IMR-90 (cell line): ENCODE measurements around the gene RAB27B. TPM values are rescaled to one million over a fixed set of nuclear protein-coding genes. Genes with fewer than 3 reads are reported as not detected.
A peak's percentile ranks its signal among the peaks of the same experiment; 100 is the strongest.

Experiments
- ATAC-seq: fragments of 200-7000 bp; cut with Tn5 transposase; 2 replicates; pipeline ENCODE4 v1.9.1; 2020; ENCODE audit warnings: low read depth, mild to moderate bottlenecking, moderate library complexity
- BruUV-seq: library from RNA; stranded (reverse); fragments of 400-500 nt; replicated peaks from 2 replicates; lab custom pipeline; 2021; lab: Mats Ljungman, UMichigan
- CTCF ChIA-PET: fragments of 300-600 bp; formaldehyde crosslinking; extraction: SDS; loops from one replicate; lab custom pipeline; 2021; ENCODE audit warnings: antibody characterized with exemption; lab: Yijun Ruan, JAX
- POLR2A ChIA-PET: fragments of 300-600 bp; sonication (Branson Sonifier 250); formaldehyde crosslinking; loops from one replicate; lab custom pipeline; 2022; ENCODE audit warnings: antibody characterized with exemption; ENCODE audit not compliant: unreplicated experiment; lab: Charles Lee
- DNase-seq: peaks from one replicate; pipeline ENCODE4 v3.0.0; 2013
- H2AFZ ChIP-seq: replicated peaks from 2 replicates; pipeline ENCODE3; 2013; ENCODE audit warnings: low read length, mild to moderate bottlenecking; ENCODE audit not compliant: poor library complexity
- H2AK5ac ChIP-seq: 2 replicates; pipeline ENCODE4 v1.6.1; 2013; ENCODE audit warnings: low read depth, low read length, inconsistent platforms
- H2AK9ac ChIP-seq: replicated peaks from 2 replicates; pipeline ENCODE3; 2013; ENCODE audit warnings: mild to moderate bottlenecking, low read depth, low read length, moderate library complexity; ENCODE audit not compliant: poor library complexity
- H2BK120ac ChIP-seq: 2 replicates; pipeline ENCODE4 v1.6.1; 2013; ENCODE audit warnings: low read depth, low read length, inconsistent platforms
- H2BK15ac ChIP-seq: 3 replicates; pipeline ENCODE4 v1.6.1; 2013; ENCODE audit warnings: low read depth, low read length, inconsistent platforms
- H2BK20ac ChIP-seq: 2 replicates; pipeline ENCODE4 v1.6.1; 2013; ENCODE audit warnings: low read depth, mild to moderate bottlenecking, inconsistent platforms, low read length, moderate library complexity
- H2BK5ac ChIP-seq: 2 replicates; pipeline ENCODE4 v1.6.1; 2013; ENCODE audit warnings: mild to moderate bottlenecking, low read depth, low read length, inconsistent platforms; ENCODE audit not compliant: poor library complexity, severe bottlenecking
- H3K14ac ChIP-seq: replicated peaks from 2 replicates; pipeline ENCODE4 v1.6.1; 2013; ENCODE audit warnings: low read depth, low read length, inconsistent platforms
- H3K18ac ChIP-seq: 2 replicates; pipeline ENCODE4 v1.6.1; 2013; ENCODE audit warnings: low read depth, low read length, control low read depth
- H3K23ac ChIP-seq: 2 replicates; pipeline ENCODE4 v1.6.1; 2013; ENCODE audit warnings: low read depth, low read length, inconsistent platforms
- H3K27ac ChIP-seq: 2 replicates; pipeline ENCODE4 v1.5.1; 2013; ENCODE audit warnings: mild to moderate bottlenecking, control low read depth, low read length; ENCODE audit not compliant: insufficient read depth
- H3K27me3 ChIP-seq: 2 replicates; pipeline ENCODE4 v1.6.1; 2013; ENCODE audit warnings: low read length; ENCODE audit not compliant: control insufficient read depth, insufficient read depth
- H3K36me3 ChIP-seq: 2 replicates; pipeline ENCODE4 v1.6.1; 2013; ENCODE audit warnings: low read length, mixed read lengths; ENCODE audit not compliant: control insufficient read depth, insufficient read depth
- H3K4ac ChIP-seq: 2 replicates; pipeline ENCODE4 v1.6.1; 2013; ENCODE audit warnings: low read depth, low read length, inconsistent platforms
- H3K4me1 ChIP-seq: 2 replicates; pipeline ENCODE4 v1.6.1; 2013; ENCODE audit warnings: low read length, mixed read lengths; ENCODE audit not compliant: control insufficient read depth, insufficient read depth
- H3K4me2 ChIP-seq: 2 replicates; pipeline ENCODE4 v1.6.1; 2013; ENCODE audit warnings: low read depth, mild to moderate bottlenecking, control low read depth, low read length, moderate library complexity
- H3K4me3 ChIP-seq: 2 replicates; pipeline ENCODE4 v1.5.1; 2013; ENCODE audit warnings: low read depth, mild to moderate bottlenecking, control low read depth, low read length, moderate library complexity; ENCODE audit not compliant: insufficient read depth
- H3K56ac ChIP-seq: 2 replicates; pipeline ENCODE4 v1.6.1; 2013; ENCODE audit warnings: low read length, inconsistent platforms; ENCODE audit not compliant: insufficient read depth; ENCODE audit errors: extremely low read depth
- H3K79me1 ChIP-seq, 2 experiments: 2 replicates each; pipeline ENCODE4 v1.6.1; 2013; ENCODE audit warnings: low read length in 2 of 2, inconsistent platforms in 1 of 2, low read depth in 1 of 2
- H3K9ac ChIP-seq: 2 replicates; pipeline ENCODE4 v1.6.1; 2013; ENCODE audit warnings: low read depth, low read length, control low read depth
- H3K9me1 ChIP-seq: 2 replicates; pipeline ENCODE4 v1.6.1; 2013; ENCODE audit warnings: low read length, inconsistent platforms; ENCODE audit not compliant: insufficient read depth
- H3K9me3 ChIP-seq: 2 replicates; pipeline ENCODE4 v1.6.1; 2013; ENCODE audit warnings: low read length; ENCODE audit not compliant: control insufficient read depth, insufficient read depth
- H4K20me1 ChIP-seq: 2 replicates; pipeline ENCODE4 v1.6.1; 2013; ENCODE audit warnings: low read length, inconsistent platforms; ENCODE audit not compliant: insufficient read depth
- H4K5ac ChIP-seq: 2 replicates; pipeline ENCODE4 v1.6.1; 2013; ENCODE audit warnings: mild to moderate bottlenecking, low read depth, low read length, control low read depth
- H4K8ac ChIP-seq, 2 experiments: 2 replicates each; pipeline ENCODE4 v1.6.1; 2013; ENCODE audit warnings: low read depth in 2 of 2, low read length in 2 of 2, control low read depth in 1 of 2, inconsistent platforms in 1 of 2
- H4K91ac ChIP-seq: 2 replicates; pipeline ENCODE4 v1.6.1; 2013; ENCODE audit warnings: low read depth, low read length, inconsistent platforms; ENCODE audit not compliant: insufficient read depth
- BHLHE40 ChIP-seq: fragments of 150-350 bp; IDR thresholded peaks from 2 replicates; pipeline ENCODE4 v1.6.1; 2016; ENCODE audit warnings: mild to moderate bottlenecking, low read depth, low read length
- CEBPB ChIP-seq: IDR thresholded peaks from 2 replicates; pipeline ENCODE4 v1.6.1; 2012; ENCODE audit warnings: low read depth, low read length, improper control_type of control experiment
- CHD1 ChIP-seq: IDR thresholded peaks from 2 replicates; pipeline ENCODE4 v1.6.1; 2012; ENCODE audit warnings: low read depth, low read length, improper control_type of control experiment
- ELK1 ChIP-seq: fragments of 150-350 bp; IDR thresholded peaks from 2 replicates; pipeline ENCODE4 v1.6.1; 2016; ENCODE audit warnings: low read depth, mild to moderate bottlenecking, low read length, moderate library complexity, borderline replicate concordance
- FOS ChIP-seq: fragments of 150-350 bp; IDR thresholded peaks from 2 replicates; pipeline ENCODE4 v1.6.1; 2016; ENCODE audit warnings: low read depth, low read length
- MAFK ChIP-seq: IDR thresholded peaks from 2 replicates; pipeline ENCODE4 v1.6.1; 2012; ENCODE audit warnings: low read depth, low read length, improper control_type of control experiment
- MAZ ChIP-seq: IDR thresholded peaks from 2 replicates; pipeline ENCODE4 v1.6.1; 2012; ENCODE audit warnings: low read depth, mild to moderate bottlenecking, low read length, improper control_type of control experiment, moderate library complexity, borderline replicate concordance
- MXI1 ChIP-seq: IDR thresholded peaks from 2 replicates; pipeline ENCODE4 v1.6.1; 2012; ENCODE audit warnings: low read depth, mild to moderate bottlenecking, low read length, moderate library complexity, borderline replicate concordance
- NFE2L2 ChIP-seq: fragments of 150-350 bp; IDR thresholded peaks from 2 replicates; pipeline ENCODE4 v1.6.1; 2016; ENCODE audit warnings: low read depth, mild to moderate bottlenecking, low read length
- POLR2A ChIP-seq: IDR thresholded peaks from 2 replicates; pipeline ENCODE4 v1.6.1; 2012; ENCODE audit warnings: mild to moderate bottlenecking, low read depth, low read length
- RAD21 ChIP-seq: IDR thresholded peaks from 2 replicates; pipeline ENCODE4 v1.6.1; 2012; ENCODE audit warnings: low read length, improper control_type of control experiment
- RCOR1 ChIP-seq: IDR thresholded peaks from 2 replicates; pipeline ENCODE4 v1.6.1; 2012; ENCODE audit warnings: mild to moderate bottlenecking, low read length, improper control_type of control experiment; ENCODE audit not compliant: insufficient replicate concordance
- RFX5 ChIP-seq: IDR thresholded peaks from 2 replicates; pipeline ENCODE4 v1.8.0; 2012; ENCODE audit warnings: low read depth, mild to moderate bottlenecking, low read length, moderate library complexity
- SMC3 ChIP-seq: fragments of 150-350 bp; IDR thresholded peaks from 2 replicates; pipeline ENCODE4 v1.6.1; 2016; ENCODE audit warnings: low read depth, mild to moderate bottlenecking, antibody characterized with exemption, low read length, moderate library complexity
- WGBS, 2 experiments: methylation state at CpG; one replicate each; pipeline versions ENCODE4 v1.1.5 to v1.1.7; 2013; ENCODE audit warnings: missing lambda C conversion rate in 2 of 2; ENCODE audit not compliant: insufficient read length in 1 of 2; ENCODE audit errors: extremely low coverage in 2 of 2; 5-methylcytosine and 5-hydroxymethylcytosine counted together
- dilution Hi-C: fragments of 300-500 bp; cut with HindIII; formaldehyde crosslinking; loops from one replicate; pipeline ENCODE4 v1.14.3; 2018; ENCODE audit warnings: low sequenced_read_pairs; ENCODE audit not compliant: unreplicated experiment
- in situ Hi-C: fragments of 300-500 bp; cut with MboI; formaldehyde crosslinking; loops from 3 replicates; pipeline ENCODE4 v1.14.3; 2019; ENCODE audit warnings: low sequenced_read_pairs, inconsistent platforms, mixed read lengths
- intact Hi-C: fragments of 100-400 bp; cut with micrococcal nuclease; formaldehyde crosslinking; loops from 2 replicates; pipeline ENCODE4 v1.10.0; 2022
- polyA plus RNA-seq, 3 experiments: library from polyadenylated mRNA; depleted of rRNA; stranded (reverse); fragments of >200 nt; gene quantifications; 2 replicates each; pipeline ENCODE4 v1.2.3, GENCODE V29; 2012; ENCODE audit warnings: low replicate concordance in 1 of 3
- total RNA-seq: library from RNA; depleted of rRNA; stranded (reverse); fragments of >200 nt; gene quantifications from 2 replicates; pipeline ENCODE4 v1.2.3, GENCODE V29; 2012
- TF ChIP-seq, protein P1 (sequence below): fragments of 150-350 bp; IDR thresholded peaks from 2 replicates; pipeline ENCODE4 v1.6.1; 2017; ENCODE audit warnings: mild to moderate bottlenecking, antibody characterized with exemption, low read length, low read depth
- TF ChIP-seq, protein P2 (sequence below): conservative IDR thresholded peaks from 2 replicates; pipeline ENCODE4 v1.5.1; 2012; ENCODE audit warnings: mild to moderate bottlenecking, low read depth, low read length, improper control_type of control experiment

Gene RAB27B
- total and polyA plus RNA-seq, 2 of the 4 experiments (the other 2 are of a cell fraction), result 0.24 to 1.3 TPM

- H2AK5ac ChIP-seq, result no peak overlapping the region
- no peak overlapping the region for H2BK120ac ChIP-seq
- no peak overlapping the region for H3K4me2 ChIP-seq
- TF ChIP-seq CHD1, result no peak
- TF ChIP-seq, protein P1, sequence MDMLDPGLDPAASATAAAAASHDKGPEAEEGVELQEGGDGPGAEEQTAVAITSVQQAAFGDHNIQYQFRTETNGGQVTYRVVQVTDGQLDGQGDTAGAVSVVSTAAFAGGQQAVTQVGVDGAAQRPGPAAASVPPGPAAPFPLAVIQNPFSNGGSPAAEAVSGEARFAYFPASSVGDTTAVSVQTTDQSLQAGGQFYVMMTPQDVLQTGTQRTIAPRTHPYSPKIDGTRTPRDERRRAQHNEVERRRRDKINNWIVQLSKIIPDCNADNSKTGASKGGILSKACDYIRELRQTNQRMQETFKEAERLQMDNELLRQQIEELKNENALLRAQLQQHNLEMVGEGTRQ, result no peak
- no peak for TF ChIP-seq MAZ
- no peak for TF ChIP-seq RAD21
- no peak for TF ChIP-seq BHLHE40
- TF ChIP-seq POLR2A, result no peak
- no peak for TF ChIP-seq MAFK
- no peak for TF ChIP-seq FOS
- TF ChIP-seq ELK1, result no peak
- TF ChIP-seq RFX5, result no peak
- no peak for TF ChIP-seq CEBPB
- no peak for TF ChIP-seq RCOR1
- no peak for TF ChIP-seq MXI1
- no peak for TF ChIP-seq NFE2L2
- no peak for TF ChIP-seq SMC3
- TF ChIP-seq, protein P2, sequence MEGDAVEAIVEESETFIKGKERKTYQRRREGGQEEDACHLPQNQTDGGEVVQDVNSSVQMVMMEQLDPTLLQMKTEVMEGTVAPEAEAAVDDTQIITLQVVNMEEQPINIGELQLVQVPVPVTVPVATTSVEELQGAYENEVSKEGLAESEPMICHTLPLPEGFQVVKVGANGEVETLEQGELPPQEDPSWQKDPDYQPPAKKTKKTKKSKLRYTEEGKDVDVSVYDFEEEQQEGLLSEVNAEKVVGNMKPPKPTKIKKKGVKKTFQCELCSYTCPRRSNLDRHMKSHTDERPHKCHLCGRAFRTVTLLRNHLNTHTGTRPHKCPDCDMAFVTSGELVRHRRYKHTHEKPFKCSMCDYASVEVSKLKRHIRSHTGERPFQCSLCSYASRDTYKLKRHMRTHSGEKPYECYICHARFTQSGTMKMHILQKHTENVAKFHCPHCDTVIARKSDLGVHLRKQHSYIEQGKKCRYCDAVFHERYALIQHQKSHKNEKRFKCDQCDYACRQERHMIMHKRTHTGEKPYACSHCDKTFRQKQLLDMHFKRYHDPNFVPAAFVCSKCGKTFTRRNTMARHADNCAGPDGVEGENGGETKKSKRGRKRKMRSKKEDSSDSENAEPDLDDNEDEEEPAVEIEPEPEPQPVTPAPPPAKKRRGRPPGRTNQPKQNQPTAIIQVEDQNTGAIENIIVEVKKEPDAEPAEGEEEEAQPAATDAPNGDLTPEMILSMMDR, result no peak
- no peak overlapping the region; the same call in 1 of the 2 replicates for H3K18ac ChIP-seq
- no peak overlapping the region for H3K56ac ChIP-seq
- H3K9ac ChIP-seq, result no peak overlapping the region
- H4K5ac ChIP-seq, result no peak overlapping the region
- ChIA-PET POLR2A (no interaction called here), CTCF (no interaction called here)
- H3K36me3 ChIP-seq, result no peaks in the 10 kb centered on the region
- no peak overlapping the region for H3K4me3 ChIP-seq
- no peak overlapping the region for H3K23ac ChIP-seq
- peak overlapping the region; percentile 32; the same call in 1 of the 2 replicates for H3K14ac ChIP-seq
- H4K20me1 ChIP-seq, result no peaks in the 10 kb centered on the region
- H3K27ac ChIP-seq, result no peak overlapping the region
- BruUV-seq, result no TSS peak
- H3K4ac ChIP-seq, result no peak overlapping the region
- in situ Hi-C loops, result no loop called here
- intact Hi-C loops, result no loop called here
- H2BK15ac ChIP-seq, result no peak overlapping the region
- H4K8ac ChIP-seq, result no peak overlapping the region
- H2AK9ac ChIP-seq, result no peak overlapping the region
- WGBS, 2 experiments, result no CpG with 5 or more reads among the region's 1 CpG
- no peaks in the 10 kb centered on the region for H3K9me3 ChIP-seq
- dilution Hi-C loops, result no loop called here
- no peak overlapping the region for H2BK20ac ChIP-seq
- H3K4me1 ChIP-seq, result peaks cover 6% of the 10 kb centered on the region; the same call in 1 of the 2 replicates
- no peaks in the 10 kb centered on the region for H3K79me1 ChIP-seq
- H2BK5ac ChIP-seq, result no peak overlapping the region
- H3K27me3 ChIP-seq, result no peaks in the 10 kb centered on the region
- ATAC-seq (no peak), DNase-seq (no peak)
- no peaks in the 10 kb centered on the region for H3K9me1 ChIP-seq
- no peak overlapping the region for H2AFZ ChIP-seq
- no peak overlapping the region for H4K91ac ChIP-seq
Observed at GRCh38 chr18:54801374-54801773, 26.9 kb upstream of the RAB27B start.
